Measurements from ENCODE around the gene TMEM132C.
"Not testable (repeated sequence)": the region's sequence is repeated elsewhere in the genome, so short reads cannot be mapped to it uniquely, and the experiment has no call there.

The TMEM132C gene

DNA sequence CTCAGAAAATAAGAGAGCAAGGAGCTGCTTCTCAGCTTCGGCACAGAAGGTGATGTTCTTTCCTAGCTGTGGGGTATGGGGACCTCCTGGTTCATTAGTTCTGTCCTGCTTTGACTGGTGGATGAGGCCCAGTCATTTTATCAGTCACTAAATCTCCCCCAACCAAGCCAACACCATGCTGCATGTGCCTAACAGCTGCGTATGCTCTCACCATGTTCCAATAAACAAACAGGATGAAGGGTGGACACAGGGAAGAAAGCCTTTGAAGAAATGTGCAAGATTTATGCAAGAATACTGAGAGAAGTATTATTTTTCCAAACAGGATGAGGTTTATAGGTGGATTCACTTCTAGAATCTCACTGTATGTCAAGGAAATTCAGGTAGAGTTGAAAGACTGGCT, 156.2 kb downstream of the TMEM132C start:
- no peak for DNase-seq

DNA sequence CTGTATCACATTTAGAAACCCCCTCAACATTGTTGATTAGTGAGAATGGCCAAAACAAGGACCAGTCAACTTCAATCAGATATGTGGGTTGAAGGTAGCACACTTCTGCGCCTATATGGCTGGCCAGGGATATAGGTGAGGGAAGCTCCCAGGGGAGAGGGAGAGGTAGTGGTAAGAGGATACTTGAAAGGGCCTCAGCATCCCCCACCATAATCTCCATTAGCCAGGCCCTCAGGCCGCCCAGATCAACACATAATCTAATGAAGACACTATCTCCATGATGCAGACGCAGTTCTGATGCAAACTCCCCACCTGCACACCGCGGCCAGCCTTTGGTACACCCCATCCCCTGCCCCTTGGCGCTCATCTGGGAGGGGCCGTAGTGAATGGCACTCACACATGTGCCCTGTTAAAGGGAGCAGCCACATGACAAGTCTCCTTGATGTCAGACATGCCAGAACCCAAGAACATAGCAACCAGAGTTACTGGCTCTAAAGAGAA, 158.0 kb downstream of the TMEM132C start:
- DNase-seq: no peak

- no peak for DNase-seq
Observed at GRCh38 chr12:128425666-128426331, 158.8 kb downstream of the TMEM132C start.

- no peak for DNase-seq
Observed at GRCh38 chr12:128426511-128426910, 159.5 kb downstream of the TMEM132C start.

DNA sequence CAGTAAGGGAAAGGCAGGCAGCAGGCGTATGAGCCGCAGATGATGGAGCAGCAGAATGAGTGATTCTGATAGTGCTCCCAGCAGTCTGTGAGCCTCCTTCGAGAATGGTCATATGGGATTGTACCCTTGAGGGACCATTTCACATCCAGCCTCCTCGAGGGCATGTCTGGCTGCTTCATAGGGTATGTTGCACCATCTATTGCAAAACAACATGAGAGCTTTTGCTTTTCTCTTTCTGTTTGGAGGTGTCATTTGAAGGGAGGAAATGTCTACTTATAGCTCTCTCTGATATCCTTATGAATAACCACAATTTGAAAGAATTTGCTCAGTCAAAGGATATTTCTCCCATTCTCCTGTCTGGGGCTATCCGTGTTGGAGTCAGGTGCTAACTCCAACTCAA, 172.8 kb downstream of the TMEM132C start:
- no peak for DNase-seq

- DNase-seq: no peak
Observed at GRCh38 chr12:128442096-128442495, 175.1 kb downstream of the TMEM132C start.

DNA sequence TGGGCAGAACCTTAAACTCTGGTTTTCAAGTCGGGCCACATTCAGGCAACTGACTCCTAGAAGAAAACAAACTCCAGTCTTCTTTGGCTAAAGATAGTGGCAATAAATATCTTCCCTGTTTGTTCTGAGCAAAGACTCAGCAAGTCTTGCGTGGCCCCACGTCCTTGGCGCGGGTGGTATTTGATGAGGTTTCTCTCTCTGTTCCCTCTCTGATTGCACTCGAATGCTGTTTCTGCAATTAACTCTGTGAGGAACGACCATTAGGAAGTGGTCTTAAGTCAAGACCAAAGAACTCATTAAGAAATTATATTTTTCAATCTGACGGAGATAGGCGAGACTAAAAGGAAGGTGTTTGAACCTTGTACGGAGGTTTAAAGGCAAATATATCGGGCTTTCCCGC, 177.6 kb downstream of the TMEM132C start:
- DNase-seq: no peak

GRCh38 chr12:128445415-128446127, 178.6 kb downstream of the TMEM132C start:
- DNase-seq: no peak

DNA sequence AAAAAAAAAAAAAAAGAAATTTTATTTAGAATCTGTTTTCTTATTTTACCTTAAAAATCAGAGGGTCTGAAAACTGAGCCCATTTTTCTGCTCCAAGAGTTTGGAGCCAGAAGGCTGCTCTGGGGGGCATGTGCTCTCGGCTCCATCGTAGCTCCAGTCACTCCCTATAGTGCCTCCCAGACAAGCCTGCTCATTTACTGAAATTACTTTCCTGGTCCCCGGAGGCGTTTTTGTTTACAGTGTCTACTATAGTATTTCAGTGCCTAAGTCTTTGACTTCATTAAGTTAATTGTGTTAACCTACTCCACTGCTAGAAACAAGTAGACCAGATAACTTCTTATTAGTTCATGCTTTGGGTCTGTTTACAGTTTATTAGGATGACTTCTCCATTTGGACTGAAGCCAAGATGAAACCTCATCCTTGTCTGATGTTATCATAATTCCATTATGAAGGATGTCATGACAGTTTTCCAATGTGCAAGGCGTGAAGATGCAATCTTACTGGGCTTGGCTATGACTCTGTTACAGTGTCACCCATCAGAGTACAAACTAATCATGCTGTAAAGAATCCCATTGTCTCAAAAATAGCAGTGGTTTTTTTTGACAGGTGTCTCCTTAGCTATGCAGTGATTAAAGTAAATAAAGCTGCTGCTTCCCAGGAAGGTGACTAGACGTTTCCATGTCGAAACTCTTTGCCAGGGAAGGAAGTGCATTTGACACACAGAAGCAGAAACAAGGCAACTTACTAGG, 182.3 kb downstream of the TMEM132C start:
- DNase-seq: no peak

DNA sequence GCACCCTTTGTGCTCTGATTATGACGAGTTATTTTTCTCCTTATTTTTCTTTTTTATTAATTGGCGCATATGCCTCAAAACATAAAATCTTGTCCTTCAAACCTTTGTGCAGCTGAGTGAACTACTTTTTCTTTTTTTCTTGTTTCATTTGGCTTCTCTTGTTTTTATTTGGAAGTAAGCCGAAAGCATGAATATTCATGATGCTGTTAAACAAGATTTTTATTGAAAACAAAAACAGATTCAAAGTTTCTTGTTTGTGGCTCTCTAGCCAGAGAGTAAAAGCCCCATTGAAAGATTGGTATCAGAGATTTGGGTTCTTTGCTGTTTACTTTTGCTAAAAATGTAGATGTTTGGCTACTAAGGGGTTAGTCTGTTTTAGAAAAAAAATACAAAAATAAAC, 183.8 kb downstream of the TMEM132C start:
- no peak for DNase-seq

DNA sequence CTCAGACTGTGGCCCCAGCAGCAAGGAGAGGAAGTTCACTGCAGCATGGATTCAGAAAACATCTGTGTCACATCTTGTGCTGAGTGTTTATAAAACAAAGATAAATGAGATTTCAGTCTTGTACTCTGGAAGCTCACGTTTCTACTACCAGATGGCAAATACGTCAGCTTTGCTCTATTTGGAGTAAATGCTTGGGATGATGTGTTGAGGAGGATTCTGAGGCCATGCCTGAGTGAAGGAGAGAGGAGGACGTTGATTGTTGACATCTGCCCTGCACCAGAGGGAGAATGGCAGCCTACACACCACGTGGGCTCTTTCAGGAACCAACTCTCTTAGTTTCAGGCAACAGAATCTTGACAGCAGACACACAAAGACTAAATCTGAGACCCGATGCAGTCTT, 188.9 kb downstream of the TMEM132C start:
- DNase-seq: no peak

DNA sequence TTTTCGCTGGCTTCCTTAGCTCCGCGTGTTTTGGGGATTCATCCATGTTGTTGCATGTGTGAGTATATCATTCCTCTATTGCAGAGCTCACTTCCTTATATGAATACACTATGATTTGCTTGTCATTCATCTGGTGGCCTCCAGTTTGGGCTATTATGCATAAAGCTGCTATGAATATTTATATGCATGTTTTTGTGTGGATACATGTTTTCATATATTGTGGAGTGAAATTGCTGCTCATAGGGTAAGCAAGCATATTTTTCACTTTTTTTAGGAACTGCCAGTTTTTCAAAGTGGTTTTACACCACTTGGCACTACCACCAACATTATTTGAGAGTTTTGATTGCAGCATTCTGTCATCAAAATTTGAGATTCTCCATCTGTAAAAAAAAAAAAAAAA, 190.0 kb downstream of the TMEM132C start:
- no peak for DNase-seq

DNA sequence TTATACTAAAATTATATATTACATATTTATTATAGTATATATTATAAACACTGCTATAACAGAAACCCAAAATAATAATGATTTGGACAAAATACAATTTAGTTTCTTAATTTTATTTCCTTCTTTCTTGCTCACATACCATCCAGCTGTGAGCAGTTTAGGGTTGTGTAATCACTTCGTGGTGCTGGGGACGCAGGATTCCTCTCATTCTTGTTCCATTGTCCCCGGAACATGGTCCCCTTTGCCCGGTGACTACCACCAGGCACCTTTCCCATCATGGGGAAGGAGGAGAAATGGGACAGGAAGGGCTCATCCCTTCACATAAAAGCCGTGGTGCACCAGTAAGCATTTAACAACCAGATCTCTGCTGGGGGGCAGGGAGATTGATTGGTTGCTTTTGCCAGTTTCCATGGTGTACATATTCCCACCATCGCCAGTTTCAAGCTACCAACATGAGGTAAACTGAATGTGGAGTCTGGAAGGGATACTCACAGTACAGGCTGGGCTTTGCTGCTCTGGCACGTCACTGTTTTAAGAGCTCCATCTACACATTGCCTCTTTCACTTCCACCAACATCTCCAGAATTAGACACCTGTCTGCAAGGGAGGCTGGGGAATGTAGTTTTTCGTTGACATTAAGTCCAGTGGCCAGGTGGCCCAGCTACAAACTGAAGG, 191.5 kb downstream of the TMEM132C start:
- no peak for DNase-seq

- DNase-seq: no peak
Observed at GRCh38 chr12:128459067-128459466, 192.1 kb downstream of the TMEM132C start.

GRCh38 chr12:128463881-128464280, 196.9 kb downstream of the TMEM132C start:
- DNase-seq: no peak

- no peak for DNase-seq
Observed at GRCh38 chr12:128467882-128468281, 200.9 kb downstream of the TMEM132C start.

GRCh38 chr12:128468926-128469325, 202.0 kb downstream of the TMEM132C start:
- no peak for DNase-seq

DNA sequence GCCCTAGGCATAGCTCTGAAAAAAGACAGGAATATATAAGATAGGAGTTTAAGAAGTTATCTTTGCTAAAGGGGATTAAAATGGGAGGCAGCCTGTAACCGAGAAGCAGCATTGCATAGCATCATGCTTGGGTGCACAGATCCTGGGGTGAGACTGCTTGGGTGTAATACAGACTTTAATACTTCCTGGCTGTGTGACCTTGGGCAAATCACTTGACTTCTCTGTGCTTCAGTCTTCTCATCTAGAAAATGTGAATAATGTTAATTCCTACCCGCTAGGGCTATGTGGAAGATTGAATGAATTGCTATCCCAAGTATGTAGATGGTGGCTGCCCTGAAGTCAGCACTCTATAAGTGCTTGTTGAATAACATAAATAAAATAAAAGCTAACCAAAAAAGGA, 204.5 kb downstream of the TMEM132C start:
- no peak for DNase-seq

DNA sequence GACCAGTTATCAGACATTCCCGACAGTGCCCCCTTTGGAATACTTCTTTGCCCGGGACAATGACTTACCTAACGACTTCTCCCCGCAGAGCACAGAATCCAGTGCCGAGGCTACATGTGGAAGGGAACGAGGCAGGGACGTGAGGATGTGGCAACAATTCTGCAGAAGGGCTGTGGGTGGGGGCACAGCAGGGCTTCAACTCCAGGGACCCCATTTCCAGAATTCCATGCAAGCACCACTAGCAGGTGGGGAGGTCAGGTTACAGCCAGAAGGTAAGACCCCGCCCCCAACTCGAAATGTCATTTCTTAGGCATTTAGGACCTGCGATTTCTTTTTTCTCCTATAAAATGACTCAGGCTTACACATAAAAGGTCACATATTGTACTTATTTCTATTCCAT, 207.9 kb downstream of the TMEM132C start:
- DNase-seq: no peak

- DNase-seq: no peak
Observed at GRCh38 chr12:128476266-128476665, 209.3 kb downstream of the TMEM132C start.

DNA sequence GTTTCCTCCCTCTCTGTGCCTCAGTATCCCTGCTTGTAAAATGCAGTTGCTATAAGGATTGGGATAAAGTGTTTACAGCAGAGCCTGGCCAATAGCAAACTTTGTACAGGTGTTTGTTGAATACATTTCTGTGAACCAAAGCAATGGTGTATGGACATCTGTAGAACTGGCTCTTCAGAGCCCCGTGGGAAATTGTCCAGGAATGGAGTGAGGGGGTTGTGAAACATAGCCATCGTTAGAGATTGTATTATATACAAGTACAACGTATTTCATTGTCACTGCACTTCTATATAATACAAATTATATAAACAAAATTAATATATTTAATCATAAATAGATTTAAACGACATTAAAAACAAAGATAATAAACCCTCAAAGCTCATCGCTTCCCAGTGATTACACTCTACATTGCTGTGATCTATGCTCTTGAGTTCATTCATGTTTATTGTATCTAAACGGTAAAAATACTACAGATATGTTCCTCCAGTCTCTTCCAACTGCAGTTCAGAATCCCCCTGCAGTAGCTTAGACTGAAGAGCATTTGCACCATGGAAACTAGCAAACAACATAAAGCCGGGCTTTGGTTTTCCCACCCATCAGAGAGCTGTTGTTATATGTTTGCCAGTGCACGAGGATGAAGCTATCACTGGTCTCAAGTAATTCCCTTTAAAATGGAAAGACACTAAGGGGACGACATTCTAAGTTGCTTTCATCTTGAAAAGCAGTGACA, 216.7 kb downstream of the TMEM132C start:
- no peak for DNase-seq

- not testable (repeated sequence) for DNase-seq
Observed at GRCh38 chr12:128497376-128497775, 230.4 kb downstream of the TMEM132C start.

All from effector CD8-positive, alpha-beta T cell (primary cell).